ENCODE results near the gene DNAH6.

Gene DNAH6

DNA sequence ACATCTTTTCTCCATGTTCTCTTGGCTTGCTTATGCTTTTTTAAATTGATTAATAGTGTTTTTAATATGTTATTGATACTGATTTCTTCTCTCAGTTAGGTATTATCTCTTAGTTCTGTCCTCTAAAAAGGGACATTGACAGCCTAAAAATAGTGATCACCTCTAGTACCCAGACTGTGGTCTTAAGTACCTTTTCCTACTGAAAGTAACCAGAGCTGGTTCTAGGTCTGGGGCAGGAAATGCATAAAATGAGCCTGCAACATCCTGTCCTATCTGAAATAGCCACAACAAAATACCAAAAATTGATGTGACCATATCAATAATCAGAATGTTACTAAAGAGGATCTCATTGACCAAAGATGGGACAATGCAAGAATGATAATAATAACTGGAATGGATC, 113.3 kb downstream of the DNAH6 start:
- H3K4me3 ChIP-seq (ENCODE audit: low read length), result no peak overlapping the region
- no peak for DNase-seq (ENCODE audit: low read depth)
- TF ChIP-seq, protein P1, sequence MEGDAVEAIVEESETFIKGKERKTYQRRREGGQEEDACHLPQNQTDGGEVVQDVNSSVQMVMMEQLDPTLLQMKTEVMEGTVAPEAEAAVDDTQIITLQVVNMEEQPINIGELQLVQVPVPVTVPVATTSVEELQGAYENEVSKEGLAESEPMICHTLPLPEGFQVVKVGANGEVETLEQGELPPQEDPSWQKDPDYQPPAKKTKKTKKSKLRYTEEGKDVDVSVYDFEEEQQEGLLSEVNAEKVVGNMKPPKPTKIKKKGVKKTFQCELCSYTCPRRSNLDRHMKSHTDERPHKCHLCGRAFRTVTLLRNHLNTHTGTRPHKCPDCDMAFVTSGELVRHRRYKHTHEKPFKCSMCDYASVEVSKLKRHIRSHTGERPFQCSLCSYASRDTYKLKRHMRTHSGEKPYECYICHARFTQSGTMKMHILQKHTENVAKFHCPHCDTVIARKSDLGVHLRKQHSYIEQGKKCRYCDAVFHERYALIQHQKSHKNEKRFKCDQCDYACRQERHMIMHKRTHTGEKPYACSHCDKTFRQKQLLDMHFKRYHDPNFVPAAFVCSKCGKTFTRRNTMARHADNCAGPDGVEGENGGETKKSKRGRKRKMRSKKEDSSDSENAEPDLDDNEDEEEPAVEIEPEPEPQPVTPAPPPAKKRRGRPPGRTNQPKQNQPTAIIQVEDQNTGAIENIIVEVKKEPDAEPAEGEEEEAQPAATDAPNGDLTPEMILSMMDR (conservative IDR thresholded peaks at IDR 0.05; ENCODE audit: low read length), result no peak

DNA sequence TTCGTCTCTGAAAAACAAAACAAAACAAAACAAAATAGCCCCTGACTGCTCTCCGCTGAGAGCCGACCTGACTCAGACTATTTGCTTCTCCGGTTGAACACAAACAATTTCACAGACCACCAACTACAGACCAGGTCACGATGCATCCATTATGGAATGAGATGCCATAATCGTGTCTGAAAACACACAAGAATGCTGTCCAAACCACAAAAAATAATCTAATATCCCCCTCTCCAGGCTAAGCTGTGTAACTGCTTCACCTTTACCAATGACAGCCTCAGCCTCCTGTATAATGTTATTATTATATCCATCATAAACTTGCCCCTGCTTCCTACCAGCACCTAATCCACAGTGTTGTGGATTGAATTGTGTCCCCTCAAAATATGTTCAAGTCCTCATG, 114.7 kb downstream of the DNAH6 start:
- no peak overlapping the region for H3K4me3 ChIP-seq (ENCODE audit: low read length)
- DNase-seq (ENCODE audit: low read depth), result peak; percentile 44
- TF ChIP-seq, protein P1 (conservative IDR thresholded peaks at IDR 0.05; ENCODE audit: low read length), result peak; percentile 68

GRCh38 chr2:84631985-84632384, 115.7 kb downstream of the DNAH6 start:
- no peak for DNase-seq (ENCODE audit: low read depth)
- TF ChIP-seq, protein P1 (conservative IDR thresholded peaks at IDR 0.05; ENCODE audit: low read length), result no peak
- no peak overlapping the region for H3K4me3 ChIP-seq (ENCODE audit: low read length)

GRCh38 chr2:84636080-84636971, 120.0 kb downstream of the DNAH6 start:
- DNase-seq (ENCODE audit: low read depth), result peak; percentile 1
- TF ChIP-seq, protein P1 (conservative IDR thresholded peaks at IDR 0.05; ENCODE audit: low read length), result no peak
- no peak overlapping the region for H3K4me3 ChIP-seq (ENCODE audit: low read length)

- H3K4me3 ChIP-seq (ENCODE audit: low read length), result no peak overlapping the region
- no peak for DNase-seq (ENCODE audit: low read depth)
- TF ChIP-seq, protein P1 (conservative IDR thresholded peaks at IDR 0.05; ENCODE audit: low read length), result no peak
Measured at GRCh38 chr2:84639751-84640150, 123.5 kb downstream of the DNAH6 start.

- DNase-seq (ENCODE audit: low read depth), result no peak
- TF ChIP-seq, protein P1 (conservative IDR thresholded peaks at IDR 0.05; ENCODE audit: low read length), result no peak
Measured at GRCh38 chr2:84640411-84640810, 124.1 kb downstream of the DNAH6 start.

GRCh38 chr2:84641021-84641420, 124.7 kb downstream of the DNAH6 start:
- TF ChIP-seq, protein P1 (conservative IDR thresholded peaks at IDR 0.05; ENCODE audit: low read length), result no peak
- no peak for DNase-seq (ENCODE audit: low read depth)
- H3K4me3 ChIP-seq (ENCODE audit: low read length), result no peak overlapping the region

More at GRCh38 chr2:84640411-84640810, 124.1 kb downstream of the DNAH6 start:
- no peak overlapping the region for H3K4me3 ChIP-seq (ENCODE audit: low read length)
